ENCODE results near the gene SLCO1B1. TPM values are rescaled to one million over a fixed set of nuclear protein-coding genes. Genes with fewer than 3 reads are reported as not detected.

Gene SLCO1B1
- total and polyA plus RNA-seq, 4 donors: 118 to 218 (median 145) TPM

DNA sequence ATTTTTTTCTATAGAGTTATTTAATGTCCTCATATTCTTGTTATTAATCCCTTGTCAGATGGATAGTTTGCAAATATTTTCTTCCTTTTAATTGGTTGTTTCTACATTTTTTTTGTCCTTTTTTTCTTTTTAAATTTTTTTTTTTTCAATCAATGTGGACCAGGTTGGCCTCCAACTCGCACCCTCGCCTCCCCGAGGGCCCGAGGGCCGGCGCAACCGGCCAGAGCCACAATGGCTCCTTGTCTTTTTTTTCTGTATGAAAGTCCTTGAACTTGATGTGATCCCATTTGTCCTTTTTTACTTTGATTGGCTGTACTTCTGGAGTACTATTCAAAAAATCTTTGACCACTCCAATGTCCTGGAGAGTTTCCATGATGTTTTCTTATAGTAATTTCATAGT lies 17.7 kb upstream of the SLCO1B1 start (continued):
- TF ChIP-seq, protein P1, sequence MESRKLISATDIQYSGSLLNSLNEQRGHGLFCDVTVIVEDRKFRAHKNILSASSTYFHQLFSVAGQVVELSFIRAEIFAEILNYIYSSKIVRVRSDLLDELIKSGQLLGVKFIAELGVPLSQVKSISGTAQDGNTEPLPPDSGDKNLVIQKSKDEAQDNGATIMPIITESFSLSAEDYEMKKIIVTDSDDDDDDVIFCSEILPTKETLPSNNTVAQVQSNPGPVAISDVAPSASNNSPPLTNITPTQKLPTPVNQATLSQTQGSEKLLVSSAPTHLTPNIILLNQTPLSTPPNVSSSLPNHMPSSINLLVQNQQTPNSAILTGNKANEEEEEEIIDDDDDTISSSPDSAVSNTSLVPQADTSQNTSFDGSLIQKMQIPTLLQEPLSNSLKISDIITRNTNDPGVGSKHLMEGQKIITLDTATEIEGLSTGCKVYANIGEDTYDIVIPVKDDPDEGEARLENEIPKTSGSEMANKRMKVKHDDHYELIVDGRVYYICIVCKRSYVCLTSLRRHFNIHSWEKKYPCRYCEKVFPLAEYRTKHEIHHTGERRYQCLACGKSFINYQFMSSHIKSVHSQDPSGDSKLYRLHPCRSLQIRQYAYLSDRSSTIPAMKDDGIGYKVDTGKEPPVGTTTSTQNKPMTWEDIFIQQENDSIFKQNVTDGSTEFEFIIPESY (IDR thresholded peaks at IDR 0.05): no peak
- TF ChIP-seq RXRA (IDR thresholded peaks at IDR 0.05) (no peak), JUND (IDR thresholded peaks at IDR 0.05) (no peak), RAD21 (IDR thresholded peaks at IDR 0.05) (no peak)
- TF ChIP-seq, protein P2, sequence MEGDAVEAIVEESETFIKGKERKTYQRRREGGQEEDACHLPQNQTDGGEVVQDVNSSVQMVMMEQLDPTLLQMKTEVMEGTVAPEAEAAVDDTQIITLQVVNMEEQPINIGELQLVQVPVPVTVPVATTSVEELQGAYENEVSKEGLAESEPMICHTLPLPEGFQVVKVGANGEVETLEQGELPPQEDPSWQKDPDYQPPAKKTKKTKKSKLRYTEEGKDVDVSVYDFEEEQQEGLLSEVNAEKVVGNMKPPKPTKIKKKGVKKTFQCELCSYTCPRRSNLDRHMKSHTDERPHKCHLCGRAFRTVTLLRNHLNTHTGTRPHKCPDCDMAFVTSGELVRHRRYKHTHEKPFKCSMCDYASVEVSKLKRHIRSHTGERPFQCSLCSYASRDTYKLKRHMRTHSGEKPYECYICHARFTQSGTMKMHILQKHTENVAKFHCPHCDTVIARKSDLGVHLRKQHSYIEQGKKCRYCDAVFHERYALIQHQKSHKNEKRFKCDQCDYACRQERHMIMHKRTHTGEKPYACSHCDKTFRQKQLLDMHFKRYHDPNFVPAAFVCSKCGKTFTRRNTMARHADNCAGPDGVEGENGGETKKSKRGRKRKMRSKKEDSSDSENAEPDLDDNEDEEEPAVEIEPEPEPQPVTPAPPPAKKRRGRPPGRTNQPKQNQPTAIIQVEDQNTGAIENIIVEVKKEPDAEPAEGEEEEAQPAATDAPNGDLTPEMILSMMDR (IDR thresholded peaks at IDR 0.05; ENCODE audit: low read depth, low read length, missing input control): no peak

DNA sequence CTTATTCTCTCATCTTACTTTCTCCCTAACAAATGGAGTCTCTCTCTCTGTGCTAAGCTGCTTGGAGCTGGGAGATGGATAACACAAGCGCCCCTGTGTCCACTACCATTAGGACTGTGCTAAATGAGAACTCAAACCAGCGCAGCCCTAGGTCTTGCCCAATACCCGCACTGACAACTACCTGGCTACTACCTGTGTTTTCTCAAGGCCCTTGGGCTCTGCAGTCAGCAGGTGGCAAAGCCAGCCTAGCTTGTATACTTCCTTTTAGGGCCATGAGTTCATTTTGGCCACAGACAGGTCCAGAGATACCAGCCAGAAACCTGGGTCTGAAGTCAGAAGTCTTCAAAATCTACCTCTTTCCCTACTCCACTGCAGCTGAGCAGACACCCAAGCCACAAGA lies 13.0 kb upstream of the SLCO1B1 start:
- H3K4me3 ChIP-seq (ENCODE audit: low read depth in 1 of 3, low read length in 3 of 3): no peak overlapping the region
- H3K4me1 ChIP-seq (ENCODE audit: control insufficient read depth in 4 of 4, insufficient read depth in 4 of 4, low read length in 3 of 4): no peaks in the 10 kb centered on the region
- no peak overlapping the region for H3K9ac ChIP-seq (ENCODE audit: low read depth in 1 of 2, low read length in 2 of 2)
- WGBS: 91% methylated on average over 3 of the region's 3 CpGs
- no peak for DNase-seq (ENCODE audit: low spot score)
- TF ChIP-seq RAD21 (IDR thresholded peaks at IDR 0.05) (no peak), TAF1 (conservative IDR thresholded peaks at IDR 0.05) (no peak), HNF4A (conservative IDR thresholded peaks at IDR 0.05) (no peak), JUND (IDR thresholded peaks at IDR 0.05) (no peak), SP1 (IDR thresholded peaks at IDR 0.05) (no peak), FOXA2 (IDR thresholded peaks at IDR 0.05) (no peak), NR2F2 (IDR thresholded peaks at IDR 0.05) (no peak), GABPA (IDR thresholded peaks at IDR 0.05 in 1 of 2, conservative IDR thresholded peaks at IDR 0.05 in 1 of 2) (no peak), RXRA (IDR thresholded peaks at IDR 0.05) (no peak), FOXA1 (IDR thresholded peaks at IDR 0.05) (no peak), EGR1 (IDR thresholded peaks at IDR 0.05; ENCODE audit: low read depth in 2 of 2) (no peak)
- TF ChIP-seq, protein P1 (IDR thresholded peaks at IDR 0.05): no peak
- TF ChIP-seq, protein P3, sequence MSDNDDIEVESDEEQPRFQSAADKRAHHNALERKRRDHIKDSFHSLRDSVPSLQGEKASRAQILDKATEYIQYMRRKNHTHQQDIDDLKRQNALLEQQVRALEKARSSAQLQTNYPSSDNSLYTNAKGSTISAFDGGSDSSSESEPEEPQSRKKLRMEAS (IDR thresholded peaks at IDR 0.05): no peak
- TF ChIP-seq, protein P4, sequence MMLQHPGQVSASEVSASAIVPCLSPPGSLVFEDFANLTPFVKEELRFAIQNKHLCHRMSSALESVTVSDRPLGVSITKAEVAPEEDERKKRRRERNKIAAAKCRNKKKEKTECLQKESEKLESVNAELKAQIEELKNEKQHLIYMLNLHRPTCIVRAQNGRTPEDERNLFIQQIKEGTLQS (IDR thresholded peaks at IDR 0.05): no peak
- H3K27me3 ChIP-seq (ENCODE audit: control insufficient read depth in 4 of 4, insufficient read depth in 4 of 4, low read length in 3 of 4): no peaks in the 10 kb centered on the region
- H3K27ac ChIP-seq (ENCODE audit: low read depth in 1 of 2, low read length in 2 of 2): no peak overlapping the region
- H3K9me3 ChIP-seq (ENCODE audit: control insufficient read depth in 4 of 4, low read length in 3 of 4): no peaks in the 10 kb centered on the region
- no peaks in the 10 kb centered on the region for H3K36me3 ChIP-seq (ENCODE audit: control insufficient read depth in 4 of 4, insufficient read depth in 3 of 4, low read depth in 1 of 4, low read length in 3 of 4)

DNA sequence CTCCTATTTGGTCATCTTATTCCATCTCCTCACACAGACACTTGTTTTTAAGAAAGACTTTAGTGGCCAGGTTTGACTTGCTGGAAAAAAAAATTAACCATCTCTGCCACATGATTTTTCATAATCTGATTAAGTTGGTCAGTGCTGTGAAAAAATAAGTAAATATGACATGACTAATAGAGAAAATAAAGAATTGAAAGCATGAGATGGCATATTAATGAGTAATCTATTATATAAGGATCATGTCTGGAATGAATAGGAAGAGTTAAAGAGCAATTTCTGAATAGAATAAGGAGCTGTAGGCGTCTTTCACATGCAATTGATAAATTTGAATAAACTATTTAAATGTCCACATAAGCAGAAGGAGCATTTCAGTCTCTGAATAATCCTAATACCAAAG lies 12.2 kb upstream of the SLCO1B1 start:
- WGBS: 68% methylated on average over 1 of the region's 1 CpG
- Histone ChIP-seq H3K9ac (ENCODE audit: low read depth in 1 of 2, low read length in 2 of 2) (no peak overlapping the region), H3K4me3 (ENCODE audit: low read depth in 1 of 3, low read length in 3 of 3) (no peak overlapping the region), H3K4me1 (ENCODE audit: control insufficient read depth in 4 of 4, insufficient read depth in 4 of 4, low read length in 3 of 4) (no peaks in the 10 kb centered on the region), H3K36me3 (ENCODE audit: control insufficient read depth in 4 of 4, insufficient read depth in 3 of 4, low read depth in 1 of 4, low read length in 3 of 4) (no peaks in the 10 kb centered on the region), H3K27me3 (ENCODE audit: control insufficient read depth in 4 of 4, insufficient read depth in 4 of 4, low read length in 3 of 4) (no peaks in the 10 kb centered on the region), H3K27ac (ENCODE audit: low read depth in 1 of 2, low read length in 2 of 2) (no peak overlapping the region), H3K9me3 (ENCODE audit: control insufficient read depth in 4 of 4, low read length in 3 of 4) (no peaks in the 10 kb centered on the region)
- no peak for DNase-seq (ENCODE audit: low spot score)
- TF ChIP-seq EGR1 (IDR thresholded peaks at IDR 0.05; ENCODE audit: low read depth in 2 of 2) (no peak), JUND (IDR thresholded peaks at IDR 0.05) (no peak), RAD21 (IDR thresholded peaks at IDR 0.05) (no peak), TAF1 (conservative IDR thresholded peaks at IDR 0.05) (no peak), SP1 (IDR thresholded peaks at IDR 0.05) (no peak), GABPA (IDR thresholded peaks at IDR 0.05 in 1 of 2, conservative IDR thresholded peaks at IDR 0.05 in 1 of 2) (no peak), YY1 (IDR thresholded peaks at IDR 0.05) (no peak), FOXA1 (IDR thresholded peaks at IDR 0.05) (no peak)
- TF ChIP-seq, protein P2 (IDR thresholded peaks at IDR 0.05; ENCODE audit: low read depth, low read length, missing input control): no peak
- TF ChIP-seq, protein P4 (IDR thresholded peaks at IDR 0.05): no peak
- TF ChIP-seq, protein P3 (IDR thresholded peaks at IDR 0.05): no peak
